GM20000 (cell line): ENCODE results near the gene KIF1B.

Experiments used
- DNase-seq: peaks from one replicate; pipeline ENCODE4 v3.0.0; 2012; ENCODE audit warnings: low spot score
- TF ChIP-seq, protein P1 (sequence below): IDR thresholded peaks from 2 replicates; pipeline ENCODE4 v1.5.1; 2012; ENCODE audit warnings: mild to moderate bottlenecking, control low read depth; ENCODE audit errors: extremely low read depth, missing control alignments

Gene KIF1B

DNA sequence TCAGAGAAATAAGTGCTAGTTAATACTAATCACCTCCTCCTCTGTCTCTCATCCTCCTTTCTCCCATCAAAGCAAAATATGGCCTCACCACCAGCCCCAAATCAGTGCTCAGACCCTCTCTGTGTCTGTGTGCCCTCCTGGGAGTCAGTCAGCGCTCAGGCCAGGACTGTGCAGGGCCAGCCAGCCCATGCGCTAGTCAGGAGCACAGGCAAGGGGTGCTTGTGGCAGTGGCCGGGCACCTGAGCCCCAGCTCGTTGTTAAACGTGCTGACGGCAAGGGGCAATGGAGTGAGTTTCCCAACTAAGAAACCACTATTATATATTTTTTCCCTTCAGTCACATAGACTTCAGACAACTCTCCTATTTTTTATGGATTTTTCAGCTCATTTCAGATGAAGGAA, 169.3 kb downstream of the KIF1B start:
- TF ChIP-seq, protein P1, sequence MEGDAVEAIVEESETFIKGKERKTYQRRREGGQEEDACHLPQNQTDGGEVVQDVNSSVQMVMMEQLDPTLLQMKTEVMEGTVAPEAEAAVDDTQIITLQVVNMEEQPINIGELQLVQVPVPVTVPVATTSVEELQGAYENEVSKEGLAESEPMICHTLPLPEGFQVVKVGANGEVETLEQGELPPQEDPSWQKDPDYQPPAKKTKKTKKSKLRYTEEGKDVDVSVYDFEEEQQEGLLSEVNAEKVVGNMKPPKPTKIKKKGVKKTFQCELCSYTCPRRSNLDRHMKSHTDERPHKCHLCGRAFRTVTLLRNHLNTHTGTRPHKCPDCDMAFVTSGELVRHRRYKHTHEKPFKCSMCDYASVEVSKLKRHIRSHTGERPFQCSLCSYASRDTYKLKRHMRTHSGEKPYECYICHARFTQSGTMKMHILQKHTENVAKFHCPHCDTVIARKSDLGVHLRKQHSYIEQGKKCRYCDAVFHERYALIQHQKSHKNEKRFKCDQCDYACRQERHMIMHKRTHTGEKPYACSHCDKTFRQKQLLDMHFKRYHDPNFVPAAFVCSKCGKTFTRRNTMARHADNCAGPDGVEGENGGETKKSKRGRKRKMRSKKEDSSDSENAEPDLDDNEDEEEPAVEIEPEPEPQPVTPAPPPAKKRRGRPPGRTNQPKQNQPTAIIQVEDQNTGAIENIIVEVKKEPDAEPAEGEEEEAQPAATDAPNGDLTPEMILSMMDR = no peak
- no peak for DNase-seq

DNA sequence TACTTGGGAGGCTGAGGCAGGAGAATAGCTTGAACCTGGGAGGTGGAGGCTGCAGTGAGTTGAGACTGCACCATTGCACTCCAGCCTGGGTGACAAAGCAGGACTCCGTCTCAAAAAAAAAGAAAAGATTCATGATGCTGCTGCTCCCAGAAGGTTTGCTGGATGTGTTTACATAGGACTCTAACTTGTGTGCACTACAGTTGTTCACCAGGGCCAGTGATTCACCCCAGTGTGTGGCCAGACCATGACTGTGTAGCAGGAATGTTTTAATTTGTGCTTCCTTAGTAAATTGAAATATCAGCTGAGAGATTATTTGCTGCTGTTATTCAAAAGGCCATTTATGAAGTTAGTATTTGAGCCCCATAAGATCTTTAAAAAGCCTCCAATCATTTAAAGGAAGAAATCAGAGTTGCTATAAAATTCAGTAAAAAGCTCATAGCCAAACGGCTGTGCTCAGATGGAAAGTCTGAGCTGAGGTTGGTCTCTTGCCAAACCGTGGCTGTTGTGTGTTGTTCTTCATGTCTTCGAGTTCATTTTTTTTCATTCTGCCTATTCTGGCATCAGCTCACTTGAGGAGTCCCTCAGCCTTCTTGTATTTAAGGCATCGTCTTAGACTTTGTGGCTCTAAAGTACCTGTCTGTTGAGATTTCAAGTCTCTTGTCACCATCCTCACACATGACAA, 170.4 kb downstream of the KIF1B start:
- TF ChIP-seq, protein P1 = no peak
- DNase-seq = no peak

DNA sequence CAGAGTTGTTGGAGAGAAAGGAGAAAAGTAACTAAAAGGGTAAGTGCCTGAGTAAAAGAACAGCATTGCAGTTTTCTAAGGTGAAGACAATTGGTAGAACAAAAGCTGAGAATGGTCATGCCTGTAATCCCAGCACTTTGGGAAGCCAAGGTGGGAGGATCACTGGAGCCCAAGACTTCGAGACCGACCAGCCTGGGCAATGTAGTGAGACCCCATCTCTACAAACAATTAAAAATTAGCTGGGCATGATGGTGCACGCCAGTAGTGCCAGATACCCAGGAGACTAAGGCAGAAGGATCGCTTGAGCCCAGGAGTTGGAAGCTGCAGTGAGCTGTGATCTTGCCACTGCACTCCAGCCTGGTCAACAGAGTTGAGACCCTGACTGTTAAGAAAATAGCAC, 173.3 kb downstream of the KIF1B start:
- DNase-seq = no peak
- TF ChIP-seq, protein P1 = no peak

DNA sequence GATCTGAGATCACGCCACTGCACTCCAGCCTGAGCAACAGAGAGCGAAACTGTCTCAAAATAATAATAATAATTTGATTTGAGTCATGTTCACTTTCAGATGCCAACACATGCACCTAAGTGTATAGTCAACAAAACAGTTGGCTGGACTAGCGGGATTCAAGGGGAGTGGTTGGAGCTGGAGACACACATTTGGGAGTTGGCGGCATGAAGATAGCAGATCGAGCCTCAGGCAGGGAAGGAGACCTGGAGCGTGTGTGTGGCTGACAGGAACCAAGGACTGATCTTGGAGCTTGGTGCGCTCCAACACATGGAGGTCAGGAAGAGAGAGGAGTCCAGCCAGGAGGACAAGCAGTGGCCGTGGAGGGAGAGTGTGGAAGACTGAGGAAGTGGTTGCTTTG, 173.8 kb downstream of the KIF1B start:
- TF ChIP-seq, protein P1 = no peak
- no peak for DNase-seq

DNA sequence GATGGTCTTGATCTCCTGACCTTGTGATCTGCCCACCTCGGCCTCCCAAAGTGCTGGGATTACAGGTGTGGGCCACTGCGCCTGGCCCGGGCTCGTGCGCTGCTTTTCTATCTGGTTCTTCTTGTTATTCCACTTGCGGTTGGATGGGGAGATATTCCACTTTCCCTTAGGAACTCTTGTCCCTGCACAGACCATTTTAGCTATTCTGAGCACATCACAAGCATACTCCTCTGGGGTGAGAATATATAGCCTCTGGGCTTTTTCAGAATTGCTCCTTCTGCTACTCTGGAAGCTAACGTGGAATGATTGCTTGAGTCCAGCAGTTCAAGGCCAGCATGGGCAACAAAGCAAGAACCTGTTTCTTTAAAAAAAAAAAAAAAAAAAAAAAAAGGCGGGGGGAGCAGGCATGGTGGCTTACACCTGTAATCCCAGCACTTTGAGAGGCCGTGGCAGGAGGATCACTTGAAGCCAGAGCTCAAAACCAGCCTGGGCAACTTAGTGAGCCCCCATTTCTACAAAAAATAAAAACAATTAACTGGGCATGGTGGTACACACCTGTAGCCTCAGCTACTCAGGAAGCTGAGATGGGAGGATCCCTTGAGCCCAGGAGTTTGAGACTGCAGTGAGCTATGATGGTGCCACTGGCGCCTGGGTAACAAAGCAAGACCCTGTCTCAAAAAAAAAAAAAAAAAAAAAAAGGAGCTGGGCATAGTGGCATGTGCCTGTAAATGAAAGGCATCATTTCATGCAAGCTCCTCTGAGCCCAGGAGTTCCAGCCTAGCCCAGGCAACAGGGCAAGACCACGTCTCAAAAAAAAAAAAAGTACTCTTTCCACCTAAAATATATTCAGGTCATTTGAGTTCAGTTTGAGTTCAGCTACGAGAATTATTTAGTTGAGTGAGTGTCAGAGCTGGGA, 176.6 kb downstream of the KIF1B start:
- DNase-seq = no peak
- TF ChIP-seq, protein P1 = no peak

DNA sequence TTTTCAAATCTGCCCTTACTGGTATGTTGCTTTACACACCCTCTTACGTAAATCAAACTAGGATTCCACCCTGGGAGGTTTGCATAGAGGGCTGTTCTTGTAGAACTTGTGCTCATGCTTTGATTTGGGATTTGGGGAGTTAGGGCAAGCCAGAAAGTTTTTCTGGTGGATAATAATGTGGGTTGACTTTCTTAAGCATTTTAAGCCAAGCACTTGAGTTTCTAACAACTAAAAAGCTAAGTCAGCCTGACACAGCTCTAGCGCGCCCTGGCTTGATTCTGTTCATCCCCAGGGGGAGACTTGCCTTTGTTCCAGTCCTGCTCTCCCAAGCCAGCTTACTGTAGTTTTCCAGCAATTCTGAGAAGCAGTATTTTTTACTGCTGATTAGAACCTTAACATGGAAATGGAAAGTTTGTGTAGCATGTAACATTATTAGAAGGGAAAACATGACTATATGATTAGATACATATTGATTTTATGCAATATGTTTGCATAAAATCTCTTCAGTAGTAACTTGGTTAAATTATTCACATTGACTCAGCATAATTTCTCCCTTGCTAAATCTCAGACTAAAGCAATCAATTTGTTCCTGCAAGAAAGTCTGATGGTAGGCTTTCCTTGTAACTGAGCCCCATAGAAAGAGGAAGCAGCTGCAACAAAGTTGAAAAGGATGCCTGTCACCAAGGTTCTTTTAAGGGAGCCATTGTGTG, 177.5 kb downstream of the KIF1B start:
- peak; percentile 53 for DNase-seq

More for the DNA sequence above, 177.5 kb downstream of the KIF1B start:
- TF ChIP-seq, protein P1 = no peak
